Ectodermal cell (in vitro differentiated cells): ENCODE measurements around the gene WDFY3.
"Not testable (repeated sequence)": the region's sequence is repeated elsewhere in the genome, so short reads cannot be mapped to it uniquely, and the experiment has no call there.

ENCODE experiments used
- H3K27ac ChIP-seq: 2 replicates; pipeline ENCODE4 v1.7.0; 2013; ENCODE audit warnings: mild to moderate bottlenecking, low read depth, low read length; ENCODE audit not compliant: insufficient read depth, poor library complexity, severe bottlenecking
- H3K27me3 ChIP-seq: 2 replicates; pipeline ENCODE4 v1.7.0; 2013; ENCODE audit warnings: mild to moderate bottlenecking, low read length; ENCODE audit not compliant: insufficient read depth, control insufficient read depth, poor library complexity, severe bottlenecking
- H3K36me3 ChIP-seq: one replicate; pipeline ENCODE4 v1.7.0; 2013; ENCODE audit warnings: low read length; ENCODE audit not compliant: control insufficient read depth, insufficient read depth
- H3K4me1 ChIP-seq: one replicate; pipeline ENCODE4 v1.7.0; 2013; ENCODE audit warnings: low read length; ENCODE audit not compliant: control insufficient read depth, insufficient read depth
- H3K4me3 ChIP-seq: 2 replicates; pipeline ENCODE4 v1.7.0; 2013; ENCODE audit warnings: low read depth, low read length, control low read depth; ENCODE audit not compliant: insufficient read depth
- H3K9me3 ChIP-seq: 2 replicates; pipeline ENCODE4 v1.7.0; 2013; ENCODE audit warnings: mild to moderate bottlenecking, low read length, moderate library complexity; ENCODE audit not compliant: control insufficient read depth
- WGBS, 2 experiments: methylation state at CpG; one replicate each; pipeline ENCODE4 v1.1.7; 2013; ENCODE audit warnings: missing lambda C conversion rate in 2 of 2; 5-methylcytosine and 5-hydroxymethylcytosine counted together

WDFY3 gene

GRCh38 chr4:84808332-84808731 lies 158.2 kb downstream of the WDFY3 start:
- Histone ChIP-seq H3K27ac (no peak overlapping the region), H3K36me3 (no peaks in the 10 kb centered on the region), H3K4me3 (no peak overlapping the region), H3K9me3 (no peaks in the 10 kb centered on the region), H3K27me3 (no peaks in the 10 kb centered on the region), H3K4me1 (no peaks in the 10 kb centered on the region)
- WGBS, 2 experiments: 84 to 94% methylated on average over 2 of the region's 2 CpGs

- not testable (repeated sequence) for H3K4me3 ChIP-seq, H3K27ac ChIP-seq, H3K9me3 ChIP-seq, H3K4me1 ChIP-seq, H3K27me3 ChIP-seq, H3K36me3 ChIP-seq
- WGBS, 2 experiments: 89 to 96% methylated on average over 10 to 11 of the region's 11 CpGs
These were observed 159.9 kb downstream of the WDFY3 start for GRCh38 chr4:84806541-84806940.

GRCh38 chr4:84804136-84804535 lies 162.4 kb downstream of the WDFY3 start:
- Histone ChIP-seq H3K4me3 (no peak overlapping the region), H3K36me3 (no peaks in the 10 kb centered on the region), H3K27ac (no peak overlapping the region), H3K9me3 (no peaks in the 10 kb centered on the region), H3K27me3 (no peaks in the 10 kb centered on the region), H3K4me1 (no peaks in the 10 kb centered on the region)
- WGBS, 2 experiments: 96 to 97% methylated on average over 4 of the region's 4 CpGs

GRCh38 chr4:84803720-84804119 lies 162.8 kb downstream of the WDFY3 start:
- 83% methylated on average over 1 of the region's 1 CpG; no CpG with 5 or more reads in 1 of the 2 experiments for WGBS, 2 experiments
- no peak overlapping the region for H3K27ac ChIP-seq

GRCh38 chr4:84803116-84803515 lies 163.4 kb downstream of the WDFY3 start:
- no peaks in the 10 kb centered on the region for H3K36me3 ChIP-seq
- WGBS, 2 experiments: 96 to 98% methylated on average over 2 of the region's 2 CpGs
- no peaks in the 10 kb centered on the region for H3K27me3 ChIP-seq
- no peaks in the 10 kb centered on the region for H3K4me1 ChIP-seq
- no peaks in the 10 kb centered on the region for H3K9me3 ChIP-seq
- no peak overlapping the region for H3K4me3 ChIP-seq
- no peak overlapping the region for H3K27ac ChIP-seq

More at GRCh38 chr4:84803720-84804119, 162.8 kb downstream of the WDFY3 start:
- no peak overlapping the region for H3K4me3 ChIP-seq
- H3K36me3 ChIP-seq: no peaks in the 10 kb centered on the region
- H3K27me3 ChIP-seq: no peaks in the 10 kb centered on the region
- H3K4me1 ChIP-seq: no peaks in the 10 kb centered on the region
- H3K9me3 ChIP-seq: no peaks in the 10 kb centered on the region

GRCh38 chr4:84800256-84800655 lies 166.2 kb downstream of the WDFY3 start:
- no peak overlapping the region for H3K4me3 ChIP-seq
- no peaks in the 10 kb centered on the region for H3K27me3 ChIP-seq
- no peaks in the 10 kb centered on the region for H3K9me3 ChIP-seq
- H3K36me3 ChIP-seq: no peaks in the 10 kb centered on the region
- no peak overlapping the region for H3K27ac ChIP-seq
- H3K4me1 ChIP-seq: no peaks in the 10 kb centered on the region

- Histone ChIP-seq H3K4me1 (no peaks in the 10 kb centered on the region), H3K4me3 (no peak overlapping the region), H3K9me3 (no peaks in the 10 kb centered on the region), H3K36me3 (no peaks in the 10 kb centered on the region), H3K27me3 (no peaks in the 10 kb centered on the region), H3K27ac (no peak overlapping the region)
- 91 to 97% methylated on average over 3 of the region's 3 CpGs for WGBS, 2 experiments
These were observed 167.2 kb downstream of the WDFY3 start for GRCh38 chr4:84799318-84799717.

- Histone ChIP-seq H3K36me3 (no peaks in the 10 kb centered on the region), H3K4me1 (no peaks in the 10 kb centered on the region), H3K9me3 (no peaks in the 10 kb centered on the region), H3K27me3 (no peaks in the 10 kb centered on the region), H3K27ac (no peak overlapping the region), H3K4me3 (no peak overlapping the region)
- 93% methylated on average over 3 of the region's 3 CpGs for WGBS, 2 experiments
These were observed 170.1 kb downstream of the WDFY3 start for GRCh38 chr4:84796394-84796793.

- H3K27ac ChIP-seq: no peak overlapping the region
- WGBS, 2 experiments: 93 to 94% methylated on average over 2 to 3 of the region's 4 CpGs
- no peaks in the 10 kb centered on the region for H3K27me3 ChIP-seq
- no peak overlapping the region for H3K4me3 ChIP-seq
- H3K9me3 ChIP-seq: no peaks in the 10 kb centered on the region
- H3K4me1 ChIP-seq: no peaks in the 10 kb centered on the region
- H3K36me3 ChIP-seq: no peaks in the 10 kb centered on the region
These were observed 173.9 kb downstream of the WDFY3 start for GRCh38 chr4:84792366-84793301.

- Histone ChIP-seq H3K4me3 (no peak overlapping the region), H3K4me1 (no peaks in the 10 kb centered on the region), H3K9me3 (no peaks in the 10 kb centered on the region), H3K27me3 (no peaks in the 10 kb centered on the region), H3K27ac (no peak overlapping the region), H3K36me3 (peaks cover 6% of the 10 kb centered on the region)
- WGBS, 2 experiments: 88 to 92% methylated on average over 5 of the region's 5 CpGs
These were observed 175.5 kb downstream of the WDFY3 start for GRCh38 chr4:84790769-84791565.
